Measurements from ENCODE around the gene PIGU. TPM values are rescaled to one million over a fixed set of nuclear protein-coding genes. Genes with fewer than 3 reads are reported as not detected.
"Not testable (repeated sequence)": the region's sequence is repeated elsewhere in the genome, so short reads cannot be mapped to it uniquely, and the experiment has no call there.

PIGU gene
- total and polyA plus RNA-seq, 2 donors (not counting 1 experiment from before 2014, with no cell fraction given), result 6.4 to 42.6 TPM

- H3K9ac ChIP-seq (ENCODE audit: insufficient read depth, low read length), result no peak overlapping the region
- no peaks in the 10 kb centered on the region for H3K9me3 ChIP-seq (ENCODE audit: control insufficient read depth, insufficient read depth, low read depth, low read length)
- peaks cover 15% of the 10 kb centered on the region for H3K4me1 ChIP-seq (ENCODE audit: control insufficient read depth, extremely low read depth, insufficient read depth, low read length)
- H3K27ac ChIP-seq (ENCODE audit: insufficient read depth, low read length), result no peak overlapping the region
- no peak for DNase-seq (ENCODE audit: low read depth in 2 of 2)
- peaks cover 4% of the 10 kb centered on the region for H3K36me3 ChIP-seq (ENCODE audit: control insufficient read depth, insufficient read depth, low read length)
- no peaks in the 10 kb centered on the region for H3K27me3 ChIP-seq (ENCODE audit: control insufficient read depth, insufficient read depth, low read length)
- TF ChIP-seq EZH2 (IDR thresholded peaks at IDR 0.05; ENCODE audit: low read length, missing control alignments) (no peak), CTCF (conservative IDR thresholded peaks at IDR 0.05 in 1 of 2, IDR thresholded peaks at IDR 0.05 in 1 of 2; ENCODE audit: low read depth in 1 of 2, low read length in 2 of 2) (no peak)
- H3K79me2 ChIP-seq (ENCODE audit: control insufficient read depth, insufficient read depth, low read length), result no peaks in the 10 kb centered on the region
- H3K4me3 ChIP-seq (replicated peaks in 1 of 4; ENCODE audit: control extremely low read depth in 1 of 4, insufficient read depth in 1 of 4, low read depth in 3 of 4, low read length in 4 of 4), result no peak overlapping the region
- no peaks in the 10 kb centered on the region for H4K20me1 ChIP-seq (ENCODE audit: control insufficient read depth, extremely low read depth, insufficient read depth, low read length)
- no peak overlapping the region for H3K4me2 ChIP-seq (ENCODE audit: extremely low read depth, insufficient read depth, low read length)
- H2AFZ ChIP-seq (ENCODE audit: low read length), result no peak overlapping the region
Observed at GRCh38 chr20:34717230-34718095, 40.6 kb upstream of the PIGU start.

GRCh38 chr20:34716921-34717229 lies 40.0 kb upstream of the PIGU start:
- peaks cover 15% of the 10 kb centered on the region for H3K4me1 ChIP-seq (ENCODE audit: control insufficient read depth, extremely low read depth, insufficient read depth, low read length)
- H3K4me2 ChIP-seq (ENCODE audit: extremely low read depth, insufficient read depth, low read length), result no peak overlapping the region
- DNase-seq (ENCODE audit: low read depth in 2 of 2), result no peak
- no peaks in the 10 kb centered on the region for H3K9me3 ChIP-seq (ENCODE audit: control insufficient read depth, insufficient read depth, low read depth, low read length)
- H3K27ac ChIP-seq (ENCODE audit: insufficient read depth, low read length), result no peak overlapping the region
- no peaks in the 10 kb centered on the region for H3K79me2 ChIP-seq (ENCODE audit: control insufficient read depth, insufficient read depth, low read length)
- no peak overlapping the region for H3K9ac ChIP-seq (ENCODE audit: insufficient read depth, low read length)
- H3K36me3 ChIP-seq (ENCODE audit: control insufficient read depth, insufficient read depth, low read length), result peaks cover 4% of the 10 kb centered on the region
- TF ChIP-seq EZH2 (IDR thresholded peaks at IDR 0.05; ENCODE audit: low read length, missing control alignments) (no peak), CTCF (conservative IDR thresholded peaks at IDR 0.05 in 1 of 2, IDR thresholded peaks at IDR 0.05 in 1 of 2; ENCODE audit: low read depth in 1 of 2, low read length in 2 of 2) (no peak)
- H4K20me1 ChIP-seq (ENCODE audit: control insufficient read depth, extremely low read depth, insufficient read depth, low read length), result no peaks in the 10 kb centered on the region
- no peaks in the 10 kb centered on the region for H3K27me3 ChIP-seq (ENCODE audit: control insufficient read depth, insufficient read depth, low read length)
- H2AFZ ChIP-seq (ENCODE audit: low read length), result no peak overlapping the region
- no peak overlapping the region for H3K4me3 ChIP-seq (replicated peaks in 1 of 4; ENCODE audit: control extremely low read depth in 1 of 4, insufficient read depth in 1 of 4, low read depth in 3 of 4, low read length in 4 of 4)

GRCh38 chr20:34715384-34715783 lies 38.5 kb upstream of the PIGU start:
- Histone ChIP-seq H3K4me2 (ENCODE audit: extremely low read depth, insufficient read depth, low read length) (no peak overlapping the region), H3K4me3 (replicated peaks in 1 of 4; ENCODE audit: control extremely low read depth in 1 of 4, insufficient read depth in 1 of 4, low read depth in 3 of 4, low read length in 4 of 4) (no peak overlapping the region), H3K9me3 (ENCODE audit: control insufficient read depth, insufficient read depth, low read depth, low read length) (no peaks in the 10 kb centered on the region), H2AFZ (ENCODE audit: low read length) (no peak overlapping the region), H3K36me3 (ENCODE audit: control insufficient read depth, insufficient read depth, low read length) (peaks cover 6% of the 10 kb centered on the region), H3K4me1 (ENCODE audit: control insufficient read depth, extremely low read depth, insufficient read depth, low read length) (peaks cover 19% of the 10 kb centered on the region), H3K27me3 (ENCODE audit: control insufficient read depth, insufficient read depth, low read length) (no peaks in the 10 kb centered on the region), H3K9ac (ENCODE audit: insufficient read depth, low read length) (no peak overlapping the region), H3K27ac (ENCODE audit: insufficient read depth, low read length) (no peak overlapping the region), H4K20me1 (ENCODE audit: control insufficient read depth, extremely low read depth, insufficient read depth, low read length) (no peaks in the 10 kb centered on the region), H3K79me2 (ENCODE audit: control insufficient read depth, insufficient read depth, low read length) (peaks cover 1% of the 10 kb centered on the region)
- DNase-seq (ENCODE audit: low read depth in 2 of 2), result peak in 1 of 2 donors; percentile 20
- TF ChIP-seq EZH2 (IDR thresholded peaks at IDR 0.05; ENCODE audit: low read length, missing control alignments), result no peak

GRCh38 chr20:34713944-34714515 lies 37.1 kb upstream of the PIGU start:
- H3K9ac ChIP-seq (ENCODE audit: insufficient read depth, low read length); H3K4me2 ChIP-seq (ENCODE audit: extremely low read depth, insufficient read depth, low read length); DNase-seq (ENCODE audit: low read depth in 2 of 2); H4K20me1 ChIP-seq (ENCODE audit: control insufficient read depth, extremely low read depth, insufficient read depth, low read length); H3K27me3 ChIP-seq (ENCODE audit: control insufficient read depth, insufficient read depth, low read length); H2AFZ ChIP-seq (ENCODE audit: low read length); H3K4me3 ChIP-seq (replicated peaks in 1 of 4; ENCODE audit: control extremely low read depth in 1 of 4, insufficient read depth in 1 of 4, low read depth in 3 of 4, low read length in 4 of 4); H3K36me3 ChIP-seq (ENCODE audit: control insufficient read depth, insufficient read depth, low read length); H3K79me2 ChIP-seq (ENCODE audit: control insufficient read depth, insufficient read depth, low read length); H3K9me3 ChIP-seq (ENCODE audit: control insufficient read depth, insufficient read depth, low read depth, low read length): not testable (repeated sequence)
- peaks cover 20% of the 10 kb centered on the region for H3K4me1 ChIP-seq (ENCODE audit: control insufficient read depth, extremely low read depth, insufficient read depth, low read length)
- peak overlapping the region; percentile 49 for H3K27ac ChIP-seq (ENCODE audit: insufficient read depth, low read length)
